Hematopoietic multipotent progenitor cell treated with erythropoietin and hydrocortisone succinate and interleukin-3 and kit ligand, for 4 days (in vitro differentiated cells): ENCODE results near the gene TGFB1.

Experiments used
- DNase-seq: peaks from one replicate; pipeline ENCODE4 v3.0.0-alpha.2; 2015

Gene TGFB1

GRCh38 chr19:41319500-41320184 lies 34.1 kb downstream of the TGFB1 start:
- DNase-seq: no peak

GRCh38 chr19:41318696-41319499 lies 34.8 kb downstream of the TGFB1 start:
- DNase-seq: no peak

GRCh38 chr19:41316306-41316920 lies 37.3 kb downstream of the TGFB1 start:
- DNase-seq: no peak

- DNase-seq: no peak
Measured at GRCh38 chr19:41311613-41312012, 42.1 kb downstream of the TGFB1 start.

GRCh38 chr19:41311072-41311471 lies 42.6 kb downstream of the TGFB1 start:
- no peak for DNase-seq

GRCh38 chr19:41310033-41310831 lies 43.5 kb downstream of the TGFB1 start, which contains the start of gene CCDC97:
Gene CCDC97 (plus strand): TSS chr19:41310172. CDS start chr19:41310311, 139 bp downstream.
- peak; percentile 94 for DNase-seq

- no peak for DNase-seq
Measured at GRCh38 chr19:41309180-41310032, 44.3 kb downstream of the TGFB1 start.

GRCh38 chr19:41308450-41309179 lies 45.1 kb downstream of the TGFB1 start:
- peak; percentile 93 for DNase-seq

GRCh38 chr19:41307954-41308449 lies 45.7 kb downstream of the TGFB1 start:
- DNase-seq: no peak

GRCh38 chr19:41307090-41307875 lies 46.4 kb downstream of the TGFB1 start:
- peak; percentile 50 for DNase-seq

GRCh38 chr19:41305927-41306793 lies 47.6 kb downstream of the TGFB1 start:
- DNase-seq: no peak

- DNase-seq: no peak
Measured at GRCh38 chr19:41304706-41305483, 48.8 kb downstream of the TGFB1 start.

- DNase-seq: no peak
Measured at GRCh38 chr19:41303954-41304353, 49.8 kb downstream of the TGFB1 start.

- DNase-seq: no peak
Measured at GRCh38 chr19:41302624-41303351, 50.9 kb downstream of the TGFB1 start.

GRCh38 chr19:41300555-41300954 lies 53.2 kb downstream of the TGFB1 start:
- DNase-seq: no peak

GRCh38 chr19:41299755-41300089 lies 54.0 kb downstream of the TGFB1 start:
- peak; percentile 46 for DNase-seq

- no peak for DNase-seq
Measured at GRCh38 chr19:41299046-41299754, 54.5 kb downstream of the TGFB1 start.
